ENCODE measurements around the gene TLX3. TPM values are rescaled to one million over a fixed set of nuclear protein-coding genes. Genes with fewer than 3 reads are reported as not detected.

TLX3 gene
- total RNA-seq: not detected
- long read RNA-seq, donor 1: 0 reads
- long read RNA-seq, donor 2: 0 reads

DNA sequence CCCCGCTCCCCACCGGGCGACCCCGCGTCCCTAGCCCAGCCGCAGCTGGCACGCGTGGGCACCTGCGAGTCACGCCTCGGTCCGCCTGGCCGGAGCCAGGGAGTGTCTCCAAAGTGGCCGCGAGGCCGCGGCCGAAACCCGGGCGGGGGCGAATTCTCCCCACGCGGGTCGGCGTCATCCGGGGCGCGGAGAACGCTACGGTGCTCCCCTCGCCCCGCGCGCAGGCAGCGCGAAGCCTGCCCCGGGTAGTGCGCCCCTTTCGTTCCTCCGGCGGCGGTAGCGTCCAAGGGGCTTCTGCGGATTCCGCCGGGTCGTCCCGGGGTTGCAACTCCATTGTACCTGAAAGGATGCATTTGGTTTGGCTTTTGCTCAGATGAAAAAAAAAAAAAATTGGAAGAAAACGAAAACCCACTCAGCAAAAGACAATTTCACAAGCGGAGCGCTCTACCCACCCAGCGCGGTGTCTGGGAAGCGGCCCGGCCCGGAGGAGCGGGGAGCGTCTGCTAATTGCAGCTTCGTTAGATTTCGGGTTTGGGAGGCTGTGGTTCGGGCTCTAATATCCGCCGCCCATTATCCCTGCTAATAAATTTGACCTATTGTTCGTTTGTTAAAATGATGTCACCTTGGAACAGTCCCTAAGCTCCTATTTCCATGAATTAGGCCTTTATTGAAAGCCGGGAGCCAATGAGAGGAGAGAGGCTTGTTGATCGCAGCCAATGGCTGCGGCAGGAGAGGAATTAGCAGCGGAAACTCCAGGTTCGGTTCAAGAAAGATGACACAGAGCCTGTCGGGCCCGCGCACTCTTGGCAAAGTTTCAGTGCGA, at the start of gene TLX3:
Gene TLX3 (plus strand): TSS at position 796 of the 823 bp plus-strand sequence. CDS start 118 bp downstream, outside the sequence.
- Histone ChIP-seq H3K4me3 (no peak within 1 kb of the TSS), H3K4me1 (ENCODE audit: low read depth) (peaks cover 33% of the 10 kb centered on the region), H3K36me3 (ENCODE audit: low read depth) (no peaks in the 10 kb centered on the region), H3K9me3 (no peaks in the 10 kb centered on the region)
- ATAC-seq: no peak
- no peak for DNase-seq
- intact Hi-C loops (cut with DNase I, micrococcal nuclease): no loop called here
- no peak for TF ChIP-seq CTCF (IDR thresholded peaks at IDR 0.05)

DNA sequence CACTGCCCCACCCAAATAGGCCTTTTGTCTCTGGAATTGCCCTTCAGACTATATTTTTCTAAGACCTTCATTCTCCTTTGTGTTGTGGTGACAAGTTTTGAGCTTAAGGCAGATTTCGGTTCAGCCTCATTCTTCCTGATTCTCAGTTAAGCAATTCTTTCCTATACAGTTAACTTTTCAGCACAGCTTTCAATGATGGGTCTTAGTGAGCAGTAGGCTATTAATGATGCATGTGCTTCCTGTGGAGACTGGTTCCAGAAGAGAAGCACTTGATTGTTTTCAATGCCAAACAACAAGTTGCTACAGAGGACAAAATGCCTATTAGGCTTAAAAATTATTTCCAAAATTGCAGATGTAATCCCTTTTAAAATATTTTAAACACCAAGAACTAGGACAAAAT, 47.7 kb upstream of the TLX3 start:
- ATAC-seq: no peak
- no peaks in the 10 kb centered on the region for H3K36me3 ChIP-seq (ENCODE audit: low read depth)
- H3K4me1 ChIP-seq (ENCODE audit: low read depth): no peaks in the 10 kb centered on the region
- no peak for DNase-seq
- no peak overlapping the region for H3K4me3 ChIP-seq
- intact Hi-C loops (cut with DNase I, micrococcal nuclease): no loop called here
- no peaks in the 10 kb centered on the region for H3K9me3 ChIP-seq
- no peak for TF ChIP-seq CTCF (IDR thresholded peaks at IDR 0.05)

DNA sequence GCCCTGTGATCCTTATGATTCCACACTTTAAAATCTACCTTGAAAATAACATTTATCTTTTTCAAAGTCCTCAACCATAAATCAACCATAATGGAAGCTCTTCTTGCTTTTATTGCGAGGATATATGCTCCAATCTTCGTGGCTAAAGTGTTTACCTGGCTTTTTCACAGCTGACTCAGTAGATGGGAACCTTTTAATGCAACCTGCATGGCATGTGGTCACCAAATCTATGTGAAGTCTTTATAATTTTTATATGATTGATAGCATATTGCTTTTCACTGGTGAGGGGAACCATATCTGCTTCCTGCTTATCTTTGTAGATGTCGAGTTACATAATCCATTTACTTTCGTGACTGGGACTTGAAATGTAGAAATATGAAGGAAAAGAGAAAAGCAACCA, 47.1 kb upstream of the TLX3 start:
- no peak for TF ChIP-seq CTCF (IDR thresholded peaks at IDR 0.05)
- H3K36me3 ChIP-seq (ENCODE audit: low read depth): no peaks in the 10 kb centered on the region
- intact Hi-C loops (cut with DNase I, micrococcal nuclease): no loop called here

GRCh38 chr5:171263181-171263580, 45.9 kb upstream of the TLX3 start:
- TF ChIP-seq CTCF (IDR thresholded peaks at IDR 0.05): no peak
- DNase-seq (no peak), ATAC-seq (no peak)
- Histone ChIP-seq H3K4me3 (no peak overlapping the region), H3K36me3 (ENCODE audit: low read depth) (no peaks in the 10 kb centered on the region), H3K9me3 (no peaks in the 10 kb centered on the region), H3K4me1 (ENCODE audit: low read depth) (no peaks in the 10 kb centered on the region)
- intact Hi-C loops (cut with DNase I, micrococcal nuclease): no loop called here

More for the DNA sequence above, 47.1 kb upstream of the TLX3 start:
- ATAC-seq (no peak), DNase-seq (no peak)
- Histone ChIP-seq H3K9me3 (no peaks in the 10 kb centered on the region), H3K4me3 (no peak overlapping the region), H3K4me1 (ENCODE audit: low read depth) (no peaks in the 10 kb centered on the region)

DNA sequence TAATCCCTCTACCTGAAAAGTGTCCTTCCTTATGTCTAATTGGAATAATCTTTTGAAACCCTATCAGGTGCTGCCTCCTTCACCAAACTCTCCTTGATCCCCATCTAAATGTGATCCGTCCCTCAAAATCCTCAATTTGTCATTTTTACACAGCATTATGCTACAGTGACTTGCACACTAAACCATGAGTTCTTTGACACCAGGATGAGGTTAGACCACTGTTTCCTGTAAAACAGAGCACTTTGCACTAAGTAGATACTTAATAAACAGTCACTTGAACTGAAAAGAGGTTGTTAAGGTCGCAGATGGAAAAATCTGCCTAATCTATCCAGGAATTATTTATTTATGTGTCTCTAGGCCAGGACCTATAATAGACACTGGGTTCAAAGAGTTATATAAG, 44.2 kb upstream of the TLX3 start:
- Histone ChIP-seq H3K4me3 (no peak overlapping the region), H3K36me3 (ENCODE audit: low read depth) (no peaks in the 10 kb centered on the region), H3K4me1 (ENCODE audit: low read depth) (no peaks in the 10 kb centered on the region), H3K9me3 (no peaks in the 10 kb centered on the region)
- DNase-seq (no peak), ATAC-seq (no peak)
- intact Hi-C loops (cut with DNase I, micrococcal nuclease): no loop called here
- no peak for TF ChIP-seq CTCF (IDR thresholded peaks at IDR 0.05)
